WTC11 (cell line): ENCODE results near the gene CRELD1. TPM values are rescaled to one million over a fixed set of nuclear protein-coding genes. Genes with fewer than 3 reads are reported as not detected.

Source experiments
- ATAC-seq: fragments of 200-7000 bp; cut with Tn5 transposase; 2 replicates; pipeline ENCODE4 v1.10.0; 2021; ENCODE audit warnings: mild to moderate bottlenecking, moderate library complexity
- CTCF ChIA-PET: fragments of 300-600 bp; sonication (Branson Sonifier 250); formaldehyde crosslinking; loops from one replicate; lab custom pipeline; 2021; ENCODE audit warnings: antibody characterized with exemption; lab: Charles Lee
- POLR2A ChIA-PET: fragments of 350-600 bp; sonication (Branson Sonifier 250); formaldehyde crosslinking; loops from one replicate; lab custom pipeline; 2021; ENCODE audit warnings: antibody characterized with exemption; lab: Charles Lee
- DNase-seq: peaks from one replicate; pipeline ENCODE4 v3.0.0; 2021; ENCODE audit warnings: low spot score
- H3K27ac Mint-ChIP-seq: 2 replicates; pipeline ENCODE4 v1.8.0; 2021; ENCODE audit warnings: mixed read lengths
- H3K27me3 Mint-ChIP-seq: 2 replicates; pipeline ENCODE4 v1.8.0; 2021; ENCODE audit warnings: low read depth, mild to moderate bottlenecking, moderate library complexity, mixed read lengths
- H3K36me3 Mint-ChIP-seq: 2 replicates; pipeline ENCODE4 v1.8.0; 2021; ENCODE audit warnings: mixed read lengths
- H3K4me1 Mint-ChIP-seq: 2 replicates; pipeline ENCODE4 v1.8.0; 2022; ENCODE audit warnings: mixed read lengths
- H3K4me3 Mint-ChIP-seq: 2 replicates; pipeline ENCODE4 v1.8.0; 2021; ENCODE audit warnings: mild to moderate bottlenecking, moderate library complexity, mixed read lengths
- H3K9me3 Mint-ChIP-seq: 2 replicates; pipeline ENCODE4 v1.8.0; 2021; ENCODE audit warnings: mixed read lengths
- CBFB ChIP-seq: sonication (generic); formaldehyde crosslinking; IDR thresholded peaks from 2 replicates; pipeline ENCODE4 v1.8.1; 2022; ENCODE audit warnings: mild to moderate bottlenecking, low read depth, missing genetic modification reagents
- CDX4 ChIP-seq: fragments of 250-450 bp; sonication (Bioruptor Pico); IDR thresholded peaks from 2 replicates; pipeline ENCODE4 v1.9.0; 2021; ENCODE audit warnings: moderate library complexity, mild to moderate bottlenecking, inconsistent platforms, borderline replicate concordance
- CTCF ChIP-seq: fragments of 200-600 bp; IDR thresholded peaks from 2 replicates; pipeline ENCODE4 v1.8.0; 2022; ENCODE audit warnings: antibody characterized with exemption
- ELF4 ChIP-seq: sonication (generic); formaldehyde crosslinking; IDR thresholded peaks from 2 replicates; pipeline ENCODE4 v1.8.1; 2022; ENCODE audit warnings: low read depth, mild to moderate bottlenecking, moderate library complexity, missing genetic modification reagents
- FOXJ3 ChIP-seq: sonication (generic); formaldehyde crosslinking; IDR thresholded peaks from 2 replicates; pipeline ENCODE4 v1.9.0; 2021; ENCODE audit warnings: missing genetic modification reagents, mild to moderate bottlenecking, borderline replicate concordance
- FOXP1 ChIP-seq: sonication (generic); formaldehyde crosslinking; IDR thresholded peaks from 2 replicates; pipeline ENCODE4 v1.8.0; 2022; ENCODE audit warnings: missing genetic modification reagents, mild to moderate bottlenecking, moderate library complexity, borderline replicate concordance
- FOXP4 ChIP-seq: sonication (generic); formaldehyde crosslinking; IDR thresholded peaks from 2 replicates; pipeline ENCODE4 v1.8.0; 2022; ENCODE audit warnings: mild to moderate bottlenecking, missing genetic modification reagents
- GRHL2 ChIP-seq: fragments of 250-450 bp; sonication (Bioruptor Pico); IDR thresholded peaks from 2 replicates; pipeline ENCODE4 v1.8.0; 2022; ENCODE audit warnings: mild to moderate bottlenecking, moderate library complexity; ENCODE audit not compliant: insufficient replicate concordance, severe bottlenecking
- JUN ChIP-seq: sonication (generic); formaldehyde crosslinking; IDR thresholded peaks from 2 replicates; pipeline ENCODE4 v1.8.0; 2023; ENCODE audit warnings: mild to moderate bottlenecking, missing genetic modification reagents
- MAX ChIP-seq: sonication (generic); formaldehyde crosslinking; IDR thresholded peaks from 2 replicates; pipeline ENCODE4 v1.8.0; 2022; ENCODE audit warnings: mild to moderate bottlenecking, missing genetic modification reagents
- MYBL2 ChIP-seq: sonication (generic); formaldehyde crosslinking; IDR thresholded peaks from 2 replicates; pipeline ENCODE4 v1.8.1; 2023; ENCODE audit warnings: mild to moderate bottlenecking, moderate library complexity, missing genetic modification reagents
- NFATC4 ChIP-seq: fragments of 250-450 bp; sonication (Bioruptor Pico); IDR thresholded peaks from 2 replicates; pipeline ENCODE4 v1.9.0; 2021; ENCODE audit warnings: mild to moderate bottlenecking
- NFE2L1 ChIP-seq: sonication (generic); formaldehyde crosslinking; IDR thresholded peaks from 2 replicates; pipeline ENCODE4 v1.8.1; 2023; ENCODE audit warnings: missing genetic modification reagents
- RELA ChIP-seq: sonication (generic); formaldehyde crosslinking; IDR thresholded peaks from 2 replicates; pipeline ENCODE4 v1.8.1; 2022; ENCODE audit warnings: missing genetic modification reagents, mild to moderate bottlenecking, borderline replicate concordance
- SMAD3 ChIP-seq: sonication (generic); formaldehyde crosslinking; IDR thresholded peaks from 2 replicates; pipeline ENCODE4 v1.8.0; 2022; ENCODE audit warnings: missing genetic modification reagents, mild to moderate bottlenecking, borderline replicate concordance
- SP1 ChIP-seq: sonication (generic); formaldehyde crosslinking; conservative IDR thresholded peaks from 2 replicates; pipeline ENCODE4 v1.8.1; 2022; ENCODE audit warnings: missing genetic modification reagents
- ZBTB43 ChIP-seq: sonication (generic); formaldehyde crosslinking; IDR thresholded peaks from 2 replicates; pipeline ENCODE4 v1.8.1; 2023; ENCODE audit warnings: mild to moderate bottlenecking, missing genetic modification reagents
- ZNF138 ChIP-seq: sonication (generic); formaldehyde crosslinking; conservative IDR thresholded peaks from 2 replicates; pipeline ENCODE4 v1.8.1; 2022; ENCODE audit warnings: mild to moderate bottlenecking, moderate library complexity, missing genetic modification reagents
- ZNF219 ChIP-seq: sonication (generic); formaldehyde crosslinking; IDR thresholded peaks from 2 replicates; pipeline ENCODE4 v1.8.0; 2023; ENCODE audit warnings: missing genetic modification reagents, mild to moderate bottlenecking, borderline replicate concordance
- ZNF263 ChIP-seq: sonication (generic); formaldehyde crosslinking; IDR thresholded peaks from 2 replicates; pipeline ENCODE4 v1.8.1; 2022; ENCODE audit warnings: low read depth, mild to moderate bottlenecking, moderate library complexity, missing genetic modification reagents
- ZNF416 ChIP-seq: fragments of 250-450 bp; sonication (Bioruptor Pico); IDR thresholded peaks from 2 replicates; pipeline ENCODE4 v1.9.0; 2021; ENCODE audit warnings: mild to moderate bottlenecking, inconsistent platforms
- ZNF425 ChIP-seq: fragments of 250-450 bp; sonication (Bioruptor Pico); conservative IDR thresholded peaks from 2 replicates; pipeline ENCODE4 v1.9.0; 2021; ENCODE audit warnings: mild to moderate bottlenecking
- ZNF512 ChIP-seq: sonication (generic); formaldehyde crosslinking; IDR thresholded peaks from 2 replicates; pipeline ENCODE4 v1.8.1; 2022; ENCODE audit warnings: missing genetic modification reagents, borderline replicate concordance
- total RNA-seq: library from RNA; stranded (reverse); gene quantifications from 3 replicates; pipeline ENCODE4 v1.2.3, GENCODE V29; 2021

CRELD1 gene
- total RNA-seq, 1 experiment from 2014 or later, result 18.8 TPM

GRCh38 chr3:9890249-9891071 lies 43.2 kb upstream of the CRELD1 start, which contains the start of gene JAGN1:
JAGN1 (plus strand) TSS chr3:9890610; CDS start chr3:9890723, 113 bp downstream.
- CTCF ChIA-PET, result interaction anchor here (0.6 to 1.3 kb wide), 4 partner anchors 25 to 65 kb away, joined by 3 to 4 read pairs (median 3); no protein-coding TSS in a partner anchor
- TF ChIP-seq CBFB (CRISPR knock-in tag) (no peak), ELF4 (CRISPR knock-in tag) (no peak), GRHL2 (CRISPR knock-in tag) (no peak), SP1 (CRISPR knock-in tag) (peak; percentile 54; the same call in 1 of the 2 replicates), NFE2L1 (CRISPR knock-in tag) (peak; percentile 79; the same call in 1 of the 2 replicates), FOXP4 (CRISPR knock-in tag) (peak; percentile 93), NFATC4 (CRISPR knock-in tag) (no peak), FOXJ3 (CRISPR knock-in tag) (no peak), CTCF (no peak), FOXP1 (peak; percentile 83; the same call in 1 of the 2 replicates), MYBL2 (CRISPR knock-in tag) (no peak), JUN (peak; percentile 64; the same call in 1 of the 2 replicates), ZNF416 (CRISPR knock-in tag) (no peak), MAX (CRISPR knock-in tag) (peak; percentile 81), ZBTB43 (CRISPR knock-in tag) (no peak), ZNF425 (no peak), ZNF263 (CRISPR knock-in tag) (no peak), ZNF138 (CRISPR knock-in tag) (no peak), SMAD3 (CRISPR knock-in tag) (peak; percentile 78; the same call in 1 of the 2 replicates), RELA (peak; percentile 72; the same call in 1 of the 2 replicates), CDX4 (CRISPR knock-in tag) (no peak), ZNF512 (no peak), ZNF219 (no peak)

More at GRCh38 chr3:9890249-9891071, 43.2 kb upstream of the CRELD1 start, which contains the start of gene JAGN1:
- Mint-ChIP-seq H3K36me3 (peaks cover 25% of the 10 kb centered on the region), H3K4me3 (peak within 1 kb of the TSS; percentile 93), H3K4me1 (peaks cover 8% of the 10 kb centered on the region), H3K27me3 (peaks cover 7% of the 10 kb centered on the region), H3K9me3 (no peaks in the 10 kb centered on the region), H3K27ac (peak within 1 kb of the TSS; percentile 78; the same call in 1 of the 2 replicates)
- ATAC-seq (peak; percentile 92), DNase-seq (peak; percentile 87)
- POLR2A ChIA-PET, result interaction anchor here (0.7 to 1.6 kb wide), 2 partner anchors 43 to 413 kb away, joined by 5 to 9 read pairs; partner anchors contain the start of gene CRELD1
